ENCODE data around the gene DPEP1.

GRCh38 chr16:89589241-89589926 is 24.1 kb upstream of the DPEP1 start:
- TF ChIP-seq CTCF (optimal IDR thresholded peaks at IDR 0.05 in 1 of 3, IDR thresholded peaks at IDR 0.05 in 1 of 3, conservative IDR thresholded peaks at IDR 0.05 in 1 of 3; ENCODE audit: extremely low read depth in 1 of 3, insufficient read depth in 2 of 3, low read length in 3 of 3) = no peak
- TF ChIP-seq EZH2 (IDR thresholded peaks at IDR 0.05; ENCODE audit: low read length) = no peak

Measured in keratinocyte (primary cell).